Smooth muscle cell (in vitro differentiated cells): ENCODE measurements around the gene C2orf81. TPM values are rescaled to one million over a fixed set of nuclear protein-coding genes. Genes with fewer than 3 reads are reported as not detected.
A peak's percentile ranks its signal among the peaks of the same experiment; 100 is the strongest.

Experiments used
- DNase-seq: peaks from one replicate; lab custom pipeline; 2025; ENCODE audit not compliant: unreplicated experiment; lab: John Stamatoyannopoulos, UW
- H2AFZ ChIP-seq: fragments of 200-600 bp; sonication (generic); 2 replicates; pipeline ENCODE4 v1.6.0; 2016; ENCODE audit warnings: antibody characterized with exemption, low read depth, mild to moderate bottlenecking
- H3F3A ChIP-seq: fragments of 200-600 bp; sonication (generic); 2 replicates; pipeline ENCODE4 v1.6.0; 2017; ENCODE audit warnings: antibody characterized with exemption, low read depth
- H3K27ac ChIP-seq: fragments of 200-600 bp; sonication (generic); 2 replicates; pipeline ENCODE4 v1.5.1; 2016; ENCODE audit warnings: low read depth, mild to moderate bottlenecking
- H3K27me3 ChIP-seq: fragments of 200-600 bp; sonication (generic); 2 replicates; pipeline ENCODE4 v1.6.1; 2016; ENCODE audit warnings: low read depth, mild to moderate bottlenecking
- H3K36me3 ChIP-seq: fragments of 200-600 bp; sonication (generic); 2 replicates; pipeline ENCODE4 v1.5.1; 2016; ENCODE audit warnings: low read depth
- H3K4me1 ChIP-seq: fragments of 200-600 bp; sonication (generic); 2 replicates; pipeline ENCODE4 v1.5.1; 2016; ENCODE audit warnings: low read depth
- H3K4me2 ChIP-seq: fragments of 200-600 bp; sonication (generic); 2 replicates; pipeline ENCODE4 v1.6.0; 2016; ENCODE audit warnings: mild to moderate bottlenecking
- H3K4me3 ChIP-seq: fragments of 200-600 bp; sonication (generic); 2 replicates; pipeline ENCODE4 v1.5.1; 2016; ENCODE audit warnings: mild to moderate bottlenecking
- H3K79me2 ChIP-seq: fragments of 200-600 bp; sonication (generic); 2 replicates; pipeline ENCODE4 v1.6.0; 2016; ENCODE audit warnings: low read depth, mild to moderate bottlenecking
- H3K9ac ChIP-seq: fragments of 200-600 bp; sonication (generic); 2 replicates; pipeline ENCODE4 v1.6.0; 2016; ENCODE audit warnings: low read depth
- H3K9me3 ChIP-seq: fragments of 200-600 bp; sonication (generic); replicated peaks from 2 replicates; pipeline ENCODE4 v1.5.1; 2016; ENCODE audit warnings: low read depth
- H4K20me1 ChIP-seq: fragments of 200-600 bp; sonication (generic); 2 replicates; pipeline ENCODE4 v1.6.0; 2016; ENCODE audit warnings: low read depth
- CTCF ChIP-seq: fragments of 200-600 bp; sonication (generic); IDR thresholded peaks from 2 replicates; pipeline ENCODE4 v1.5.1; 2017; ENCODE audit warnings: borderline replicate concordance, mild to moderate bottlenecking, antibody characterized with exemption; ENCODE audit not compliant: insufficient read depth, poor library complexity, severe bottlenecking
- WGBS: methylation state at CpG from one replicate; pipeline ENCODE4 v1.1.7; 2016; ENCODE audit warnings: low lambda C conversion rate; 5-methylcytosine and 5-hydroxymethylcytosine counted together
- polyA plus RNA-seq: library from polyadenylated mRNA; unstranded; fragments of >200 nt; fragmentation: Nextera tagmentation; extraction: Ambion mirVana; gene quantifications from 2 replicates; pipeline ENCODE4 v1.2.1, GENCODE V29; 2016
- total RNA-seq: library from RNA; depleted of rRNA; stranded (reverse); fragments of >200 nt; gene quantifications from 2 replicates; pipeline ENCODE4 v1.2.3, GENCODE V29; 2014

The C2orf81 gene
- total and polyA plus RNA-seq, 2 experiments from 2014 or later: 1.3 to 3.5 TPM

- H3K4me2 ChIP-seq: peak overlapping the region; percentile 98
- no peaks in the 10 kb centered on the region for H3K9me3 ChIP-seq
- no peaks in the 10 kb centered on the region for H3K36me3 ChIP-seq
- no peaks in the 10 kb centered on the region for H3K27me3 ChIP-seq
- H4K20me1 ChIP-seq: no peaks in the 10 kb centered on the region
- peak overlapping the region; percentile 85 for H3K4me3 ChIP-seq
- no peak for TF ChIP-seq CTCF
- WGBS: 8% methylated on average over 10 of the region's 10 CpGs
- H2AFZ ChIP-seq: no peak overlapping the region
- peaks cover 21% of the 10 kb centered on the region for H3K4me1 ChIP-seq
- peak overlapping the region; percentile 81 for H3K9ac ChIP-seq
- no peak for DNase-seq
- peaks cover 39% of the 10 kb centered on the region for H3K79me2 ChIP-seq
- H3F3A ChIP-seq: peaks cover 23% of the 10 kb centered on the region
- H3K27ac ChIP-seq: peak overlapping the region; percentile 63
These were observed 37.5 kb upstream of the C2orf81 start for GRCh38 chr2:74458938-74459363.

GRCh38 chr2:74458132-74458937, 36.9 kb upstream of the C2orf81 start, which contains the start of gene WBP1:
WBP1 (plus strand) TSS chr2:74458438; CDS start chr2:74458603, 165 bp downstream.
- Histone ChIP-seq H3F3A (peaks cover 23% of the 10 kb centered on the region), H3K4me3 (peak within 1 kb of the TSS; percentile 85), H3K4me2 (peak within 1 kb of the TSS; percentile 98), H3K27me3 (no peaks in the 10 kb centered on the region), H3K4me1 (peaks cover 20% of the 10 kb centered on the region), H3K36me3 (no peaks in the 10 kb centered on the region), H3K9ac (peak within 1 kb of the TSS; percentile 95), H3K79me2 (peaks cover 34% of the 10 kb centered on the region), H2AFZ (peak within 1 kb of the TSS; percentile 77), H3K9me3 (no peaks in the 10 kb centered on the region), H4K20me1 (no peaks in the 10 kb centered on the region), H3K27ac (peak within 1 kb of the TSS; percentile 98)
- peak; percentile 88 for DNase-seq
- under 1% methylated on average over 27 of the region's 38 CpGs for WGBS
- TF ChIP-seq CTCF: no peak

GRCh38 chr2:74457549-74458131, 36.2 kb upstream of the C2orf81 start:
- Histone ChIP-seq H3K27me3 (no peaks in the 10 kb centered on the region), H2AFZ (peak overlapping the region; percentile 77), H3K9ac (peak overlapping the region; percentile 95), H3K4me1 (peaks cover 20% of the 10 kb centered on the region), H4K20me1 (no peaks in the 10 kb centered on the region), H3K79me2 (peaks cover 27% of the 10 kb centered on the region), H3K27ac (peak overlapping the region; percentile 98), H3K9me3 (no peaks in the 10 kb centered on the region), H3K4me3 (peak overlapping the region; percentile 77), H3K36me3 (no peaks in the 10 kb centered on the region), H3K4me2 (peak overlapping the region; percentile 95), H3F3A (peaks cover 25% of the 10 kb centered on the region)
- peak; percentile 74 for DNase-seq
- TF ChIP-seq CTCF: no peak
- WGBS: 1% methylated on average over 25 of the region's 46 CpGs
